GM19467 (cell line): Measurements from ENCODE around the gene ORAI2.
"Not testable (repeated sequence)": the region's sequence is repeated elsewhere in the genome, so short reads cannot be mapped to it uniquely, and the experiment has no call there.

ENCODE experiments used
- ATAC-seq: cut with Tn5 transposase; IDR thresholded peaks from one replicate; pipeline ENCODE4 v1.9.1; 2021; ENCODE audit warnings: mild to moderate bottlenecking, moderate library complexity; ENCODE audit not compliant: unreplicated experiment

Gene ORAI2

GRCh38 chr7:102433219-102434038 is at the start of gene ORAI2:
ORAI2 (plus strand) TSS chr7:102433575; CDS start chr7:102438957, 5,382 bp downstream.
- ATAC-seq, result peak; percentile 68

- no peak for ATAC-seq
Measured at GRCh38 chr7:102387064-102387463, 46.3 kb upstream of the ORAI2 start.

- ATAC-seq, result no peak
Measured at GRCh38 chr7:102389810-102390209, 43.6 kb upstream of the ORAI2 start.

GRCh38 chr7:102390697-102391484 is 42.5 kb upstream of the ORAI2 start:
- no peak for ATAC-seq

GRCh38 chr7:102392330-102392729 is 41.0 kb upstream of the ORAI2 start:
- ATAC-seq, result no peak

GRCh38 chr7:102393467-102393866 is 39.9 kb upstream of the ORAI2 start:
- ATAC-seq, result no peak

GRCh38 chr7:102395592-102395872 is 37.8 kb upstream of the ORAI2 start:
- ATAC-seq, result no peak

GRCh38 chr7:102395873-102396709 is 37.3 kb upstream of the ORAI2 start, which contains the start of gene PRKRIP1:
PRKRIP1 (plus strand) TSS chr7:102396363; CDS start chr7:102396412, 49 bp downstream.
- ATAC-seq, result peak; percentile 96

- no peak for ATAC-seq
Measured at GRCh38 chr7:102396710-102397019, 36.7 kb upstream of the ORAI2 start.

- ATAC-seq, result no peak
Measured at GRCh38 chr7:102398543-102398942, 34.8 kb upstream of the ORAI2 start.

GRCh38 chr7:102400360-102400759 is 33.0 kb upstream of the ORAI2 start:
- ATAC-seq, result no peak

- ATAC-seq, result no peak
Measured at GRCh38 chr7:102403563-102403962, 29.8 kb upstream of the ORAI2 start.

GRCh38 chr7:102404005-102404861 is 29.1 kb upstream of the ORAI2 start:
- peak; percentile 74 for ATAC-seq

GRCh38 chr7:102404862-102405188 is 28.6 kb upstream of the ORAI2 start:
- ATAC-seq, result not testable (repeated sequence)

- peak; percentile 5 for ATAC-seq
Measured at GRCh38 chr7:102407910-102408309, 25.5 kb upstream of the ORAI2 start.

GRCh38 chr7:102408530-102408929 is 24.8 kb upstream of the ORAI2 start:
- ATAC-seq, result peak; percentile 43

GRCh38 chr7:102409340-102409739 is 24.0 kb upstream of the ORAI2 start:
- ATAC-seq, result no peak

- ATAC-seq, result no peak
Measured at GRCh38 chr7:102410123-102410522, 23.3 kb upstream of the ORAI2 start.

- ATAC-seq, result no peak
Measured at GRCh38 chr7:102410918-102411317, 22.5 kb upstream of the ORAI2 start.

- no peak for ATAC-seq
Measured at GRCh38 chr7:102412548-102412947, 20.8 kb upstream of the ORAI2 start.

GRCh38 chr7:102413091-102413490 is 20.3 kb upstream of the ORAI2 start:
- no peak for ATAC-seq
